Omental fat pad (tissue), 4 donors: ENCODE measurements around the gene ZNF771. TPM values are rescaled to one million over a fixed set of nuclear protein-coding genes. Genes with fewer than 3 reads are reported as not detected.

ENCODE experiments used
- ATAC-seq: fragments of 150-250 bp; one replicate; pipeline ENCODE4 v1.9.1; 2016; ENCODE audit warnings: mild to moderate bottlenecking, moderate library complexity; ENCODE audit not compliant: low FRiP score
- DNase-seq: peaks from one replicate; pipeline ENCODE4 v3.0.0-alpha.2; 2019; ENCODE audit warnings: low spot score
- total RNA-seq, 4 donors: library from RNA; depleted of rRNA; stranded (reverse); fragments of >200 nt; gene quantifications; one replicate each; pipeline ENCODE4 v1.1.0, GENCODE V29; 2016
- TF ChIP-seq, protein P1 (sequence below), 3 donors: fragments of 450-650 bp; IDR thresholded peaks; one replicate each; pipeline ENCODE4 v1.5.1; 2016 to 2017; ENCODE audit warnings: antibody characterized with exemption in 3 of 3, mild to moderate bottlenecking in 3 of 3, moderate library complexity in 2 of 3

The ZNF771 gene
- total RNA-seq, 4 donors from 2014 or later = 8.3 to 13.6 (median 9.9) TPM

DNA sequence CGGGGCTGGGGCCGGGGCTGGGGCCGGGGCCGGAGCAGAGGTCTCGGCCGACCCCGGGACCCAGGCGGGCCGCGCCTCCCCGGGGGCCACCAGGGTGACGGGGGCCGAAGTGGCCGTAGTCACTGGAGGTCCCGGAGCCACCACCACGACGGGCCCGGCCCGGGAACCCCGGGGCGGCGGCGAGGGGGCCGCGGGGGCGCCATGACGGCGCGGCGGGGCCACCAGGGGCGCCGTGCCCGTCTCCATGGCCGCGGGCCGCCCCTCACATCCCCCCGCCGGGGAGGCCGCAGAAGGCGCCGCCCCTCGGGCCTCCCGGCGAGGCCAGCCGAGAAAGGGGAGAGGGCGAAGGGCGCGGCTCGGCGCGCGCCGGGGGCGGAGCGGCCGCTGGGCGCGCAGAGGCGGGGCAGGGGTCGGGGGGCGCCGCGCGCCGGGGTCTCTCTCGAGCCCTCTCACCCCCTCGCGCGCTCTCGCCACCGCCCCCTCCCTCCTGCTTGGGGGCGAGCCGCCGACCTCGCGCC, 37.4 kb upstream of the ZNF771 start:
- ATAC-seq (peak; percentile 1), DNase-seq (no peak)
- TF ChIP-seq, protein P1, sequence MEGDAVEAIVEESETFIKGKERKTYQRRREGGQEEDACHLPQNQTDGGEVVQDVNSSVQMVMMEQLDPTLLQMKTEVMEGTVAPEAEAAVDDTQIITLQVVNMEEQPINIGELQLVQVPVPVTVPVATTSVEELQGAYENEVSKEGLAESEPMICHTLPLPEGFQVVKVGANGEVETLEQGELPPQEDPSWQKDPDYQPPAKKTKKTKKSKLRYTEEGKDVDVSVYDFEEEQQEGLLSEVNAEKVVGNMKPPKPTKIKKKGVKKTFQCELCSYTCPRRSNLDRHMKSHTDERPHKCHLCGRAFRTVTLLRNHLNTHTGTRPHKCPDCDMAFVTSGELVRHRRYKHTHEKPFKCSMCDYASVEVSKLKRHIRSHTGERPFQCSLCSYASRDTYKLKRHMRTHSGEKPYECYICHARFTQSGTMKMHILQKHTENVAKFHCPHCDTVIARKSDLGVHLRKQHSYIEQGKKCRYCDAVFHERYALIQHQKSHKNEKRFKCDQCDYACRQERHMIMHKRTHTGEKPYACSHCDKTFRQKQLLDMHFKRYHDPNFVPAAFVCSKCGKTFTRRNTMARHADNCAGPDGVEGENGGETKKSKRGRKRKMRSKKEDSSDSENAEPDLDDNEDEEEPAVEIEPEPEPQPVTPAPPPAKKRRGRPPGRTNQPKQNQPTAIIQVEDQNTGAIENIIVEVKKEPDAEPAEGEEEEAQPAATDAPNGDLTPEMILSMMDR (IDR thresholded peaks at IDR 0.05) = no peak

DNA sequence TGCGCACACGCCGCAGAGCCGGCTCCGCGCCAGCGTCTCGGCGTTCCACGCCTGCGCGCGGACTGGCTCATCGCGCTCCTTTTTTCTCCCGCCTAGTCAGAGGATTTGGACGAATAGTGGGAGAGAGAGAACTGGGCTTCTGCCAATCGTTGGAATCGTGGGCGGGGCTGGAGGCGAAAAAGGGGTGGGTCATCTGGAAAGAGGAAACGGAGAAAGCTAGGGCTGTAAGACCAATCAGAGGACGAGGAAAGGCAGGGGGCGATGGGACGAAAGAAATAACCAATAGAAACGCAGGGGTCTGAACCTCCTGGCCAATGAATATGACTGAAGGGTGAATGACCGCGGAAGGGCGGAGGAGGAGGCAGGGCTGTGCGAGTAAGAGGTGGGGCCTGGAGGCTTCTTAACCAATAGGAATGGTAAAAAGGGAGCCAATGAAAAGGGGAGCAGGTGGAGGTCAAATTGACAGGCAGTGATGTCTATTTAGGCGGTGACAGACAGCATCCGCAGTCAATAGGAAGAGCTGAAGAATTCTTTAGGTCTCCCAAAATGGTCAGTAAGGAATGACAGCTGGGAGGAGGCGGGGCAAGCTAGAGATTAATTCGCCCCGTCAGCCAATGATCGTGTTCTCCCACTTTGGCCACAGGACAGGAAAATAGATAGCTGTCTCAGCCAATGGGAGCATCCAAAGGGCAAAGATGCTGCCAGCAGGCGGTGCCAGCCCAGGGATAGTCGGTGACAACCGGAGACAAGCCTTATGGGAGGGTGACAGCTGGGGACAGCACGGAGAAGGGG, 36.8 kb upstream of the ZNF771 start, which contains the start of gene TBC1D10B:
TSS of gene TBC1D10B (minus strand) at position 39 of the 792 bp plus-strand sequence. CDS start 311 bp downstream, outside the sequence.
- ATAC-seq (peak; percentile 94), DNase-seq (peak; percentile 93)
- TF ChIP-seq, protein P1 (IDR thresholded peaks at IDR 0.05) = no peak

DNA sequence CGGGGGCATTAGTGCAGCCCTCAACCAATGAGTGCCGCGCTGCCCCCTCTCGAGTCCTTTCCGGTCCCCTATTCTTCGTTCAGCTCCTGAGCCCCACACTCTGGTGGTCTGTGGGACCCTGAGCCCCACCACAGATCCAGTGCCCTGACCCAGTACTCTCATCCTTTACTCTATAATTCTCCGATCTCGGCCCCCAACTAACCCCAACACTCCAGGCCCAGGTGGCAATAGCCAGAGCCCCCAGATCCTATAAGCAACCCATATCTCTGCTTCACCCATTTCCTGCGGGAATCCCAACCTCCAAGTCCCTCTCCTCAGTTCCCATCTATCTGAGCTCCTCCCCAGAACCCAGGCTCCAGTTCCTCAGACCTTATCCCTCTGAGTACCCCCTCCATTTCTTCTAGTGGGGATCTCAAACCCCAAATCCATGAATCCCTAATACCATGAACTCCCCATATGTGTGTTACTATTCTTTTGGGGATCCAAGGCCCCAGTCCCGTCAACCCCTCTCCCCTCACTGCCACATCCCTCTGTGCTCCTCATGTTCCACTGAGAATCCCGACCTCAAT, 36.1 kb upstream of the ZNF771 start:
- TF ChIP-seq, protein P1 (IDR thresholded peaks at IDR 0.05) = no peak
- DNase-seq (no peak), ATAC-seq (no peak)

DNA sequence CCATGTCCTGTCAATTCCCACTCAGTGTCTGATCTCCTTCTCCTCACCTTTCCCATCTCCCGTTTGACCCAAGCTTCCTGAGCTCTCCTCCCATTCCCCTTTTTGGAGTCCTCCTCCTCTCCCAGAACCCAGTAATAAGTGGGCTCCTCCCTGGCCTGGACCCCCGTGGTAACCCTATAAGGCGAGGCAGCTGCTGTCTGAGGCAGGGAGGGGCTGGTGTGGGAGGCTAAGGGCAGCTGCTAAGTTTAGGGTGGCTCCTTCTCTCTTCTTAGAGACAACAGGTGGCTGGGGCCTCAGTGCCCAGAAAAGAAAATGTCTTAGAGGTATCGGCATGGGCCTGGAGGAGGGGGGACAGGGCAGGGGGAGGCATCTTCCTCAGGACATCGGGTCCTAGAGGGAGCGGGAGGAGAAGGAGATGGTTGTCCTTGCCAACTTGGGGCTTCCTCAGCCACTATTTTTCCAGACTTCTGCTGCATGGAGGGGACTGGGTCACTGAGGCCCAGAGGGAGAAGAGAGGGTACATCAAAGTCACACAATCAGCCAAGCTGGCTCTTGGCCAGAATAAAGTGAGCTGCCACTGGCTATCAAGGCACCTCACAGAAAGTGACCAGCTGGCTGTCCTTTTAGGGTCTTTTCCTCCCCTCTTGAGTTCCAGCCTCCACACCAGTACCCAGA, 35.2 kb upstream of the ZNF771 start:
- ATAC-seq (no peak), DNase-seq (no peak)
- TF ChIP-seq, protein P1 (IDR thresholded peaks at IDR 0.05) = no peak

DNA sequence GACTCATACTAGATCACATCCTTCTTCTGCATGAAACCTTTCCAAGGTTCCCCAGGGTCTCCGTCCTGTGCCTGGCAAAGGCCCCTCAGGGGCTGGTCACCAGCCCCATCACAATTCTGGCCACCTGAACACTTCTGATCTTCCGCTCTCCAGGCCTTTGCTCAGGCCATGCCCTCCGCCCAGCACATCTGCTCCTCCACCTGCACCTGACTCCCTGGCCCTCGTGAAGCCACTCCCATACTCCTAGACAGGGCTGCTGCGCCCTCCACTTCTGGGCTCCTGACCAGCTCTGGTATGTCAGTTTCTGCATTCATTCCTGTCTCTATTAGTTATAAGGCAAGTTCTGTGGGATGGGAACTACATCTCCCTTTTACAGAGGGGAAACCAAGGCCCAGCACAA, 34.7 kb upstream of the ZNF771 start:
- TF ChIP-seq, protein P1 (IDR thresholded peaks at IDR 0.05) = no peak

DNA sequence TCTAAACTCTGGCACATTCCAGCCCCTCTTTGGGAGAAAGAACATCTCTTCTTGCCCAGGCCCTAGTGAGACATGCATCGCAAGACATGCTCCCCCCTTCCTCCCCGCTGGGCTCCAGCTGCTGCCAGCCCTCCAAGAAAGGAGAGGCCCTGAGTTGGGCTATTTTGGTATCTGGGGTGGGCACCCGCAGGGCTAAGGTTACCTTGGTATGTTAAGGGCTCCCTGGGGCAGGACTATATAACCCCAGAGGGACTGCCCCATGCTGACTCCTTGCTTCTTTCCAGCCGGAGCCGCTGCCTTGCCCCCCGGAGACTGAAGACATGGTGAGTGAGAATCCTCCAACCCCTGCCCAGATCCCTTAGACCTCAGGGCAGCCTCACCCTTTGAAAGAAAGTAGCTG, 32.9 kb upstream of the ZNF771 start, which contains the start of gene MYL11:
TSS of gene MYL11 (plus strand) at position 265 of the 400 bp plus-strand sequence. CDS start at position 321, 56 bp downstream.
- TF ChIP-seq, protein P1 (IDR thresholded peaks at IDR 0.05) = no peak
- DNase-seq (no peak), ATAC-seq (no peak)

More for the DNA sequence above, 34.7 kb upstream of the ZNF771 start:
- ATAC-seq (no peak), DNase-seq (no peak)
